Muscle of arm (tissue), 12 donors: ENCODE measurements around the gene HIRA. TPM values are rescaled to one million over a fixed set of nuclear protein-coding genes. Genes with fewer than 3 reads are reported as not detected.

Experiments
- DNase-seq: peaks from one replicate; pipeline ENCODE4 v3.0.0-alpha.2; 2013
- polyA plus RNA-seq, 12 donors: library from polyadenylated mRNA; unstranded; fragments of 120-200 nt; gene quantifications; one replicate each; pipeline ENCODE4 v1.2.1, GENCODE V29; 2013; ENCODE audit not compliant: insufficient read length in 12 of 12

Gene HIRA
- polyA plus RNA-seq, 12 donors = 13.4 to 19.9 (median 16.6) TPM; not detected in 1

- no peak for DNase-seq
Measured at GRCh38 chr22:19464975-19465374, 33.4 kb upstream of the HIRA start.

GRCh38 chr22:19464546-19464945, 33.0 kb upstream of the HIRA start:
- no peak for DNase-seq

- no peak for DNase-seq
Measured at GRCh38 chr22:19463491-19464469, 32.2 kb upstream of the HIRA start.

- no peak for DNase-seq
Measured at GRCh38 chr22:19463008-19463407, 31.5 kb upstream of the HIRA start.

GRCh38 chr22:19461506-19461905, 30.0 kb upstream of the HIRA start:
- DNase-seq = no peak

- DNase-seq = no peak
Measured at GRCh38 chr22:19460036-19460435, 28.5 kb upstream of the HIRA start.

GRCh38 chr22:19457828-19458428, 26.4 kb upstream of the HIRA start:
- no peak for DNase-seq

GRCh38 chr22:19456541-19456940, 25.0 kb upstream of the HIRA start:
- DNase-seq = no peak

GRCh38 chr22:19455585-19456370, 24.2 kb upstream of the HIRA start:
- DNase-seq = no peak

GRCh38 chr22:19455033-19455432, 23.5 kb upstream of the HIRA start:
- no peak for DNase-seq

- no peak for DNase-seq
Measured at GRCh38 chr22:19454156-19454555, 22.6 kb upstream of the HIRA start.

- DNase-seq = no peak
Measured at GRCh38 chr22:19453718-19454117, 22.2 kb upstream of the HIRA start.

GRCh38 chr22:19451570-19451969, 20.0 kb upstream of the HIRA start:
- no peak for DNase-seq

- no peak for DNase-seq
Measured at GRCh38 chr22:19450363-19451175, 19.0 kb upstream of the HIRA start.

GRCh38 chr22:19449422-19449767, 17.9 kb upstream of the HIRA start:
- no peak for DNase-seq

GRCh38 chr22:19448739-19449421, 17.3 kb upstream of the HIRA start:
- no peak for DNase-seq

GRCh38 chr22:19448076-19448607, 16.6 kb upstream of the HIRA start:
- peak; percentile 67 for DNase-seq

- peak; percentile 94 for DNase-seq
Measured at GRCh38 chr22:19447330-19448075, 16.0 kb upstream of the HIRA start, which contains the start of gene C22orf39. C22orf39 (minus strand) TSS chr22:19447711; CDS start chr22:19447688, 23 bp downstream.

GRCh38 chr22:19446603-19447329, 15.2 kb upstream of the HIRA start:
- no peak for DNase-seq
